NOMO-1 (cell line): ENCODE results near the gene CD1D.
A peak's percentile ranks its signal among the peaks of the same experiment; 100 is the strongest.

ENCODE experiments used
- DNase-seq, 2 experiments: peaks; one replicate each; lab custom pipeline; 2025; ENCODE audit not compliant: unreplicated experiment in 2 of 2; lab: John Stamatoyannopoulos, UW

Gene CD1D

DNA sequence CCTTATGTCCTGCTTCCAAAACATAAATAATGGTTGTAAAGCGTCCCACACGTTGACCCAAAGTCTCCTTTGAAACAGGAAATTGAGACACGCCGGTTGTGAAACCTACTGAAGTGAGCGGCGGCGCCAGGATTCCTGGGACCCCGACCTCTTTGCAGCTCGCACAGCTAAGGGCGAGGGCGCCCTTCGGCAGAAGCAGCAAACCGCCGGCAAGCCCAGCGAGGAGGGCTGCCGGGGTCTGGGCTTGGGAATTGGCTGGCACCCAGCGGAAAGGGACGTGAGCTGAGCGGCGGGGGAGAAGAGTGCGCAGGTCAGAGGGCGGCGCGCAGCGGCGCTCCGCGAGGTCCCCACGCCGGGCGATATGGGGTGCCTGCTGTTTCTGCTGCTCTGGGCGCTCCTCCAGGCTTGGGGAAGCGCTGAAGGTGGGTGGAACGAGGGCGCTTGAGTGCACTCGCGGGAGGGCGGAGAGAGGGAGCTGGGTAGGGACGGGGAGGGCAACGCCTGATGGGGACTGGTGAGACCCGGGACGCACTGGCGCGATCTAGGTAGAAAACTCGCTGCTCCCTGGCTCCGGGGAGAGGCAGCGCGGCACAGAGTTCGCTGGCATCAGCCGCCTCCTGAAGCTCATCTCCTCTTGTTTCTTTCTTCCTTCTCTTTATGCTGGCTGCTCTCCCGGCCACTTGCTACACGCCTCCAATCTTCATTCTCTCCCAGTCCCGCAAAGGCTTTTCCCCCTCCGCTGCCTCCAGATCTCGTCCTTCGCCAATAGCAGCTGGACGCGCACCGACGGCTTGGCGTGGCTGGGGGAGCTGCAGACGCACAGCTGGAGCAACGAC lies at the start of gene CD1D:
CD1D (plus strand) TSS at position 155 of the 836 bp plus-strand sequence; CDS start at position 362, 207 bp downstream.
- DNase-seq: peak; percentile 69 to 75

- DNase-seq: no peak
Observed at GRCh38 chr1:158131217-158131616, 49.5 kb upstream of the CD1D start.

DNA sequence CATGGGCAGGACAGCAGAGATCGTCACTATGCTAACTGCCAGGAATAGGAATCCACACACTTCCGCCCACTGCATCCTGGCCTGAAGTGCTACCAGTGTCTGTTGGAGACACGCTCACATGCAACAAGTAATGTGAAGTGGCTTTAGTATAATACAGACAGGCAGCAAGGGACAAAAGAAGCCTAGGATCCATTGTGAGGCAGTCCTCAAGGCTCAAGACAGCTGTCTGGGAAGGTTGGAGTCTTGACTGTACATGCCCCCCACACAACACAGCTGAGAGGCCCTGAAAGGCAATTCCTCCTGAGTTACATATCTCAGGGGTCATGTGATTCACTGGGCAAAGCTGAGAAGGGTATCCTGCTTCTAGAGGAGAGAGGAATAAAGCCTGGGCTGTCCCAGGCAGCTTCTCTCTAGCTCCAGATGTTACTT lies 39.9 kb upstream of the CD1D start:
- no peak for DNase-seq

GRCh38 chr1:158145173-158145719 lies 35.4 kb upstream of the CD1D start:
- DNase-seq: no peak

- no peak for DNase-seq
Observed at GRCh38 chr1:158146165-158146564, 34.5 kb upstream of the CD1D start.

- DNase-seq: no peak
Observed at GRCh38 chr1:158146739-158147138, 34.0 kb upstream of the CD1D start.

- DNase-seq: no peak
Observed at GRCh38 chr1:158147401-158147800, 33.3 kb upstream of the CD1D start.

GRCh38 chr1:158147869-158148268 lies 32.8 kb upstream of the CD1D start:
- DNase-seq: no peak

- peak; percentile 15 to 37 for DNase-seq
Observed at GRCh38 chr1:158148468-158148867, 32.2 kb upstream of the CD1D start.

DNA sequence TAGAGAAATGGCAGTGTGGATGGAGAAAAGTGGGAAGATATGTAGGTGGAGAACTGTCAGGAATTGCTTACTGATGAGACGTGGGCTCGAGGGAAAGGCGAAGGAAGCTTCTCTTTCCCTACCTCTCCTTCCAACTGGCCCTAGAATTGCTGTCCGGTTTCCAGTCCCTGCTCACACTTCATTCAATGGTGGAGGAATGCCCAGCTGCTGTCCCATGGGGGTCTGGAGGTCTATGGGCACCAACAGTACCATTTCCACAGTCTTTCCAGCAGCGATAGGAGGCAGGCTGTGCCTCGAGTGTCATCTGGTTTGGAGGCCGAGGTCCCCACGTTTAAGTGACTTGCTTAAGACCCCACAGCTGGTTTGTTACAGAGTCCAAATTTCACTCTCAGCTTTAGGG lies 31.5 kb upstream of the CD1D start:
- DNase-seq: no peak

- DNase-seq: peak; percentile 68 to 70
Observed at GRCh38 chr1:158149577-158150269, 31.0 kb upstream of the CD1D start.

GRCh38 chr1:158150523-158150922 lies 30.2 kb upstream of the CD1D start:
- DNase-seq: peak; percentile 85 to 97

- DNase-seq: no peak
Observed at GRCh38 chr1:158153179-158153578, 27.5 kb upstream of the CD1D start.

DNA sequence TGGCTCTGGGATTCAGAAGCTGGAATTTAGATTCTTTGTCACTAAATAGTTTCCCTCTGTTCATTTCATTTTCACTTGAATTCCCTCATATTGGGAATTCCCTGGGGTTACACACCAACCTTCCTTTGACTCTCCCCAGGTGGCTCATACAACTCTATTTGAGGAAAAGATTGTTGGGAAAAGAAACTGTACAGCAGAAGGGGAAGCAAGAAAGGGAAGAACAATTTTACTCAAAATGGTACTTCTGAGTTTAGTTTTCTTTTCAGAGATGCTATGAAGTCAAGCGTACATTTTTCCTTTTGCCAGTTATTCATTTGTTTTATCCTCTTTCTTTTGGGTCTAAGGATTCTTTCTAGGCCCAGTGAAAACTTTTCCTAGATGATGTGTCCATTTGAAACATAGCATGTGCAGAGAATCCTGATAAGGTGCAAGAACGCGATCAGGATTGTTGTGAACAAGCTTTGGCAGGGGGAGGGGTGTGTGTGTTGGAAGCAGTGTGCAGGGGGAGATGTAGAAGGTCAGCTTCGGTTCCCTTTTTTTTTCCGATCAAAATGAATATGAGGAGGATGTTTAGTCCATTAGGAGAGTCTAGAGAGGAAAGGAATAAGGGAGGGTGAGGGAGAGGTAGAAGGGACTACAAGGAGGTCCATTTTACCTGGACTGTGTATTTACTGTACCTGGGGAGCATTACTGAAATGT lies 26.8 kb upstream of the CD1D start:
- peak; percentile 26 to 33 for DNase-seq

- DNase-seq: no peak
Observed at GRCh38 chr1:158154501-158154900, 26.2 kb upstream of the CD1D start.

GRCh38 chr1:158155673-158156072 lies 25.0 kb upstream of the CD1D start:
- DNase-seq: no peak

DNA sequence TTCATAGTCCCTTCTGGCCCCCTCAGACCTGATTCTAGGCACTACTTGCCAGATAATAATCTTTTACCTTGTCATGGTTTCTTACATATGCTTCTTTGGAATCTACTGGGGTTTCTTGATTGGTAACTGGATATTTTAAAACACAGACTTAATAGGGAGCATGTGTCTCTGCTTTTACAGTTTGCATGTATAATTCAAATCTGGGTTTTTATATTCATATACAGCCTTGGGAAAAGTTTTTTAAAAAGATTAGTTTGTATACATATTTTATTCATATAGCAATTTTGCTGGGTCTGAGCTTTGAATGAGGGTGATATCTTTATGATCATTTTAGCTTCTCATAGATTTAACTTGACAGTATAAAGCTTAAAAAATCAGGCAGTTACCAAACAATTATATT lies 21.1 kb upstream of the CD1D start:
- DNase-seq: no peak

GRCh38 chr1:158161446-158161845 lies 19.2 kb upstream of the CD1D start:
- no peak for DNase-seq

- peak; percentile 68 to 79 for DNase-seq
Observed at GRCh38 chr1:158163000-158163947, 17.4 kb upstream of the CD1D start.

DNA sequence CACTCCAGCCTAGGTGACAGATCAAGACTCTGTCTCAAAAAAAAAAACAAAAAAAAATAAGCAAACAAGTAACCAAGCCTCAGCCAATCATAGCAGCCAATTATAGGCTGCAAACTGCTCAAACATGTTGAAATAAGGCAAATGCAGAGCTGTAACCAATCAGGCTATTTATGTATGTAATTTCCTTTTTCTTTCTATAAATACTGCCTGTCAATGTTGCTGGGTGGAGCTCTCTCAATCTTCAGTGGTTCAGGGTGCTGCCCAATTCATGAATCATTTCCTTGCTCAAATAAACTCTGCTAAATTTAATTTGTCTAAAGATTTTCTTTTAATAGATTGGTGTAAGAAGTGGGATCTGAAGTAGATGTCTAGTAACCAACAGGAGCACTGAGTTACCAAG lies 11.6 kb upstream of the CD1D start:
- peak; percentile 74 to 90 for DNase-seq
